K562 (cell line): ENCODE measurements around the gene ZNF292. TPM values are rescaled to one million over a fixed set of nuclear protein-coding genes. Genes with fewer than 3 reads are reported as not detected.
A peak's percentile ranks its signal among the peaks of the same experiment; 100 is the strongest.

Experiments
- CHD4 ChIP-seq: fragments of 200-600 bp; sonication (generic); IDR thresholded peaks from 3 replicates; pipeline ENCODE4 v1.6.1; 2012; ENCODE audit warnings: low read depth, mild to moderate bottlenecking, mixed read lengths, low read length, inconsistent platforms; ENCODE audit not compliant: insufficient read depth, insufficient replicate concordance, poor library complexity, severe bottlenecking
- COPS2 ChIP-seq: fragments of 450-650 bp; conservative IDR thresholded peaks from 2 replicates; pipeline ENCODE4 v1.6.1; 2016; ENCODE audit warnings: mild to moderate bottlenecking, moderate library complexity
- HMG20A ChIP-seq: fragments of 450-650 bp; formaldehyde crosslinking; conservative IDR thresholded peaks from 2 replicates; pipeline ENCODE4 v1.4.0; 2020; ENCODE audit warnings: mild to moderate bottlenecking, mixed read lengths
- HNRNPLL ChIP-seq: fragments of 200-400 bp; formaldehyde crosslinking; IDR thresholded peaks from 2 replicates; pipeline ENCODE4 v1.6.1; 2017; ENCODE audit warnings: low read length, low read depth, mild to moderate bottlenecking; ENCODE audit not compliant: poor library complexity, severe bottlenecking
- RCOR1 ChIP-seq, 2 experiments: IDR thresholded peaks; 2 replicates each; pipeline ENCODE4 v1.6.1; 2012; ENCODE audit warnings: low read depth in 2 of 2, low read length in 2 of 2, borderline replicate concordance in 1 of 2, improper control_type of control experiment in 1 of 2
- RHOXF2B ChIP-seq: fragments of 250-450 bp; sonication (Bioruptor Pico); conservative IDR thresholded peaks from 2 replicates; pipeline ENCODE4 v1.5.1; 2021
- TEAD1 ChIP-seq, 2 experiments: fragments of 450-650 bp in 1 of 2; sonication (generic) in 1 of 2; formaldehyde crosslinking; IDR thresholded peaks; 2 replicates each; pipeline versions ENCODE4 v1.4.0 to v1.8.0; 2020 to 2022; ENCODE audit warnings: mild to moderate bottlenecking in 2 of 2, missing genetic modification reagents in 1 of 2
- ZFPM2 ChIP-seq: fragments of 250-450 bp; sonication (Bioruptor Pico); IDR thresholded peaks from 2 replicates; pipeline ENCODE4 v1.5.1; 2022; ENCODE audit warnings: mild to moderate bottlenecking
- ZNF644 ChIP-seq: fragments of 200-800 bp; sonication (Bioruptor generic); IDR thresholded peaks from 2 replicates; pipeline ENCODE4 v1.6.1; 2016; ENCODE audit warnings: low read depth, missing genetic modification characterization, missing compliant biosample characterization
- ZNF696 ChIP-seq: fragments of 250-450 bp; sonication (Bioruptor Pico); conservative IDR thresholded peaks from 2 replicates; pipeline ENCODE4 v1.4.0; 2020; ENCODE audit warnings: mild to moderate bottlenecking, moderate library complexity
- ZNF785 ChIP-seq: fragments of 250-450 bp; sonication (Bioruptor Pico); IDR thresholded peaks from 2 replicates; pipeline ENCODE4 v1.4.0; 2020; ENCODE audit warnings: mild to moderate bottlenecking
- polyA plus RNA-seq, 8 experiments: library from polyadenylated mRNA; depleted of rRNA in 4 of 8; stranded (reverse) in 5 of 8; unstranded in 3 of 8; fragments of >200 nt; fragmentation: Nextera tagmentation in 2 of 8; fragmentation: Illumina TruSeq in 1 of 8; extraction: Ambion mirVana in 2 of 8; extraction: Trizol in 1 of 8; gene quantifications; 2 replicates each; pipeline versions ENCODE4 v1.2.1 to v1.2.3, GENCODE V29; 2011 to 2014; ENCODE audit warnings: inconsistent platforms in 1 of 8, missing spikeins in 1 of 8
- total RNA-seq, 7 experiments: library from RNA; depleted of rRNA in 6 of 7; stranded (reverse); fragments of >200 nt in 6 of 7; fragmentation: Illumina TruSeq in 2 of 7; extraction: Trizol in 2 of 7; gene quantifications; 2 replicates each; pipeline versions ENCODE4 v1.2.1 to v1.2.3, GENCODE V29; 2011 to 2021; ENCODE audit warnings: low replicate concordance in 1 of 7
- TF ChIP-seq, protein P1 (sequence below): fragments of 200-800 bp; sonication (Bioruptor generic); IDR thresholded peaks from 2 replicates; pipeline ENCODE4 v1.6.1; 2016; ENCODE audit warnings: missing genetic modification characterization, missing compliant biosample characterization
- TF ChIP-seq, protein P2 (sequence below): fragments of 250-450 bp; sonication (Bioruptor Pico); IDR thresholded peaks from 2 replicates; pipeline ENCODE4 v1.4.0; 2020
- TF ChIP-seq, protein P3 (sequence below): fragments of 450-650 bp; formaldehyde crosslinking; IDR thresholded peaks from 2 replicates; pipeline ENCODE4 v1.4.0; 2020; ENCODE audit warnings: mild to moderate bottlenecking, mixed read lengths
- TF ChIP-seq, protein P4 (sequence below): fragments of 450-650 bp; IDR thresholded peaks from 2 replicates; pipeline ENCODE4 v1.7.1; 2018; ENCODE audit warnings: mild to moderate bottlenecking, low read depth; ENCODE audit not compliant: partially characterized antibody

Gene ZNF292
- total and polyA plus RNA-seq, 9 of the 15 experiments (the other 6 are each of a cell fraction or from before 2014, with no cell fraction given), result 4.4 to 17.1 (median 12.8) TPM

DNA sequence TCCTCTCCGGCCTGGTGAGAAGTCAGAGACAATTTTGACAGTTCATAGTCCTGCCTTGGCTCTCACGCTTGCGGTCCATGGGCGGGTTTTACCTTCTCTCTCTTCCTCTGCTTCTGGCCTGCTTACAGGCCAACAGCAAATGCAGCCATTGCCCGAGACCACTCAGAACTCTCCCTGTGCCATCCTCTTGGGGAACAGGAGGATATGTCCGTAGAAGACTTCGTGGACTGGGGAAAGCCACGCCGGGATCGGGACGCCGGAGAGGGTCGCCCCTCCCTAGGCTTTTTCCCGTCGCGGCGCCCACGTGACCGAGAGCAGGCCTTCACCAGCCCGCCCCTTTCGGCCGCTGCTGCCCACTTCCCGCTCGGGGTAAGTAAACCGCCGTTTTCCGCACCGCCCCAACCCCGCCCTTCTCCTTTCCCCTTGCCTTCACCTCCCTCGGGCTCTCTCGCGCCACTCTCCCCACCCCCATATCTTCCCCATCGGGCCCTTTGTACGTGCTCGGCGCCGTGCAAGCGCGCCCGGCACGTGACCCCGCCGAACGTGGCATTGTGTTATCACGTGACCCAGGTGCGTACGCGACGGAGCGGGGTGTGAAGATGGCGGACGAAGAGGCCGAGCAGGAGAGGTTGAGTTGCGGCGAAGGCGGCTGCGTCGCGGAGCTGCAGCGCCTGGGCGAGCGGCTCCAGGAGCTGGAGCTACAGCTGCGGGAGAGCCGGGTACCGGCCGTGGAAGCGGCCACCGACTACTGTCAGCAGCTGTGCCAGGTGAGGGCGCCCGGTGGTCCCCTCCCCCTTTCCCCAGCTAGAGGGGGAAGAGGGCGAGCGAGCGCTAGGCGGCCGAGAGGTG, at the start of gene ZNF292 (continued):
- TF ChIP-seq, protein P1, sequence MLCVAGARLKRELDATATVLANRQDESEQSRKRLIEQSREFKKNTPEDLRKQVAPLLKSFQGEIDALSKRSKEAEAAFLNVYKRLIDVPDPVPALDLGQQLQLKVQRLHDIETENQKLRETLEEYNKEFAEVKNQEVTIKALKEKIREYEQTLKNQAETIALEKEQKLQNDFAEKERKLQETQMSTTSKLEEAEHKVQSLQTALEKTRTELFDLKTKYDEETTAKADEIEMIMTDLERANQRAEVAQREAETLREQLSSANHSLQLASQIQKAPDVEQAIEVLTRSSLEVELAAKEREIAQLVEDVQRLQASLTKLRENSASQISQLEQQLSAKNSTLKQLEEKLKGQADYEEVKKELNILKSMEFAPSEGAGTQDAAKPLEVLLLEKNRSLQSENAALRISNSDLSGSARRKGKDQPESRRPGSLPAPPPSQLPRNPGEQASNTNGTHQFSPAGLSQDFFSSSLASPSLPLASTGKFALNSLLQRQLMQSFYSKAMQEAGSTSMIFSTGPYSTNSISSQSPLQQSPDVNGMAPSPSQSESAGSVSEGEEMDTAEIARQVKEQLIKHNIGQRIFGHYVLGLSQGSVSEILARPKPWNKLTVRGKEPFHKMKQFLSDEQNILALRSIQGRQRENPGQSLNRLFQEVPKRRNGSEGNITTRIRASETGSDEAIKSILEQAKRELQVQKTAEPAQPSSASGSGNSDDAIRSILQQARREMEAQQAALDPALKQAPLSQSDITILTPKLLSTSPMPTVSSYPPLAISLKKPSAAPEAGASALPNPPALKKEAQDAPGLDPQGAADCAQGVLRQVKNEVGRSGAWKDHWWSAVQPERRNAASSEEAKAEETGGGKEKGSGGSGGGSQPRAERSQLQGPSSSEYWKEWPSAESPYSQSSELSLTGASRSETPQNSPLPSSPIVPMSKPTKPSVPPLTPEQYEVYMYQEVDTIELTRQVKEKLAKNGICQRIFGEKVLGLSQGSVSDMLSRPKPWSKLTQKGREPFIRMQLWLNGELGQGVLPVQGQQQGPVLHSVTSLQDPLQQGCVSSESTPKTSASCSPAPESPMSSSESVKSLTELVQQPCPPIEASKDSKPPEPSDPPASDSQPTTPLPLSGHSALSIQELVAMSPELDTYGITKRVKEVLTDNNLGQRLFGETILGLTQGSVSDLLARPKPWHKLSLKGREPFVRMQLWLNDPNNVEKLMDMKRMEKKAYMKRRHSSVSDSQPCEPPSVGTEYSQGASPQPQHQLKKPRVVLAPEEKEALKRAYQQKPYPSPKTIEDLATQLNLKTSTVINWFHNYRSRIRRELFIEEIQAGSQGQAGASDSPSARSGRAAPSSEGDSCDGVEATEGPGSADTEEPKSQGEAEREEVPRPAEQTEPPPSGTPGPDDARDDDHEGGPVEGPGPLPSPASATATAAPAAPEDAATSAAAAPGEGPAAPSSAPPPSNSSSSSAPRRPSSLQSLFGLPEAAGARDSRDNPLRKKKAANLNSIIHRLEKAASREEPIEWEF (CRISPR knock-in tag), result no peak
- TF ChIP-seq ZNF785 (CRISPR knock-in tag), result no peak
- TF ChIP-seq ZFPM2 (CRISPR knock-in tag), result no peak
- no peak for TF ChIP-seq ZNF696 (CRISPR knock-in tag)
- TF ChIP-seq, protein P2, sequence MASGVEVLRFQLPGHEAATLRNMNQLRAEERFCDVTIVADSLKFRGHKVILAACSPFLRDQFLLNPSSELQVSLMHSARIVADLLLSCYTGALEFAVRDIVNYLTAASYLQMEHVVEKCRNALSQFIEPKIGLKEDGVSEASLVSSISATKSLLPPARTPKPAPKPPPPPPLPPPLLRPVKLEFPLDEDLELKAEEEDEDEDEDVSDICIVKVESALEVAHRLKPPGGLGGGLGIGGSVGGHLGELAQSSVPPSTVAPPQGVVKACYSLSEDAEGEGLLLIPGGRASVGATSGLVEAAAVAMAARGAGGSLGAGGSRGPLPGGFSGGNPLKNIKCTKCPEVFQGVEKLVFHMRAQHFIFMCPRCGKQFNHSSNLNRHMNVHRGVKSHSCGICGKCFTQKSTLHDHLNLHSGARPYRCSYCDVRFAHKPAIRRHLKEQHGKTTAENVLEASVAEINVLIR (CRISPR knock-in tag), result peak; percentile 60
- TF ChIP-seq, protein P3, sequence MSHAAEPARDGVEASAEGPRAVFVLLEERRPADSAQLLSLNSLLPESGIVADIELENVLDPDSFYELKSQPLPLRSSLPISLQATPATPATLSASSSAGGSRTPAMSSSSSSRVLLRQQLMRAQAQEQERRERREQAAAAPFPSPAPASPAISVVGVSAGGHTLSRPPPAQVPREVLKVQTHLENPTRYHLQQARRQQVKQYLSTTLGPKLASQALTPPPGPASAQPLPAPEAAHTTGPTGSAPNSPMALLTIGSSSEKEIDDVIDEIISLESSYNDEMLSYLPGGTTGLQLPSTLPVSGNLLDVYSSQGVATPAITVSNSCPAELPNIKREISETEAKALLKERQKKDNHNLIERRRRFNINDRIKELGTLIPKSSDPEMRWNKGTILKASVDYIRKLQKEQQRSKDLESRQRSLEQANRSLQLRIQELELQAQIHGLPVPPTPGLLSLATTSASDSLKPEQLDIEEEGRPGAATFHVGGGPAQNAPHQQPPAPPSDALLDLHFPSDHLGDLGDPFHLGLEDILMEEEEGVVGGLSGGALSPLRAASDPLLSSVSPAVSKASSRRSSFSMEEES (CRISPR knock-in tag), result peak; percentile 100
- 0 out of 2 replicates have a peak, but pooled peaks have one; percentile 80 for TF ChIP-seq RHOXF2B (CRISPR knock-in tag)
- TF ChIP-seq RCOR1 (IDR thresholded peaks at IDR 0.05; ENCODE audit: borderline replicate concordance in 1 of 2, low read depth in 2 of 2, low read length in 2 of 2), result peak in 1 of 2 experiments; percentile 65; a peak in 2 of 4 replicates
- TF ChIP-seq CHD4, result no peak
- 0 out of 2 replicates have a peak, but pooled peaks have one; percentile 72 for TF ChIP-seq ZNF644 (tag)
- TF ChIP-seq COPS2, result no peak
- TF ChIP-seq HMG20A, result no peak
- TF ChIP-seq, protein P4, sequence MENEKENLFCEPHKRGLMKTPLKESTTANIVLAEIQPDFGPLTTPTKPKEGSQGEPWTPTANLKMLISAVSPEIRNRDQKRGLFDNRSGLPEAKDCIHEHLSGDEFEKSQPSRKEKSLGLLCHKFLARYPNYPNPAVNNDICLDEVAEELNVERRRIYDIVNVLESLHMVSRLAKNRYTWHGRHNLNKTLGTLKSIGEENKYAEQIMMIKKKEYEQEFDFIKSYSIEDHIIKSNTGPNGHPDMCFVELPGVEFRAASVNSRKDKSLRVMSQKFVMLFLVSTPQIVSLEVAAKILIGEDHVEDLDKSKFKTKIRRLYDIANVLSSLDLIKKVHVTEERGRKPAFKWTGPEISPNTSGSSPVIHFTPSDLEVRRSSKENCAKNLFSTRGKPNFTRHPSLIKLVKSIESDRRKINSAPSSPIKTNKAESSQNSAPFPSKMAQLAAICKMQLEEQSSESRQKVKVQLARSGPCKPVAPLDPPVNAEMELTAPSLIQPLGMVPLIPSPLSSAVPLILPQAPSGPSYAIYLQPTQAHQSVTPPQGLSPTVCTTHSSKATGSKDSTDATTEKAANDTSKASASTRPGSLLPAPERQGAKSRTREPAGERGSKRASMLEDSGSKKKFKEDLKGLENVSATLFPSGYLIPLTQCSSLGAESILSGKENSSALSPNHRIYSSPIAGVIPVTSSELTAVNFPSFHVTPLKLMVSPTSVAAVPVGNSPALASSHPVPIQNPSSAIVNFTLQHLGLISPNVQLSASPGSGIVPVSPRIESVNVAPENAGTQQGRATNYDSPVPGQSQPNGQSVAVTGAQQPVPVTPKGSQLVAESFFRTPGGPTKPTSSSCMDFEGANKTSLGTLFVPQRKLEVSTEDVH, result peak; percentile 47
- TF ChIP-seq HNRNPLL, result peak; percentile 90
- peak; percentile 48 to 64; a peak in 2 of 4 replicates for TF ChIP-seq TEAD1 (CRISPR knock-in tag; IDR thresholded peaks at IDR 0.05)
